Muscle of arm (tissue), 12 donors: ENCODE results near the gene SYK. TPM values are rescaled to one million over a fixed set of nuclear protein-coding genes. Genes with fewer than 3 reads are reported as not detected.
A peak's percentile ranks its signal among the peaks of the same experiment; 100 is the strongest.

ENCODE experiments used
- DNase-seq: peaks from one replicate; pipeline ENCODE4 v3.0.0-alpha.2; 2013
- polyA plus RNA-seq, 12 donors: library from polyadenylated mRNA; unstranded; fragments of 120-200 nt; gene quantifications; one replicate each; pipeline ENCODE4 v1.2.1, GENCODE V29; 2013; ENCODE audit not compliant: insufficient read length in 12 of 12

Gene SYK
- polyA plus RNA-seq, 12 donors = 2.3 to 12.5 (median 2.9) TPM; not detected in 1

- no peak for DNase-seq
These were observed 103.3 kb downstream of the SYK start for GRCh38 chr9:90904706-90905478.

GRCh38 chr9:90905822-90906221 is 104.2 kb downstream of the SYK start:
- no peak for DNase-seq

GRCh38 chr9:90906316-90907055 is 104.9 kb downstream of the SYK start:
- DNase-seq = no peak

DNA sequence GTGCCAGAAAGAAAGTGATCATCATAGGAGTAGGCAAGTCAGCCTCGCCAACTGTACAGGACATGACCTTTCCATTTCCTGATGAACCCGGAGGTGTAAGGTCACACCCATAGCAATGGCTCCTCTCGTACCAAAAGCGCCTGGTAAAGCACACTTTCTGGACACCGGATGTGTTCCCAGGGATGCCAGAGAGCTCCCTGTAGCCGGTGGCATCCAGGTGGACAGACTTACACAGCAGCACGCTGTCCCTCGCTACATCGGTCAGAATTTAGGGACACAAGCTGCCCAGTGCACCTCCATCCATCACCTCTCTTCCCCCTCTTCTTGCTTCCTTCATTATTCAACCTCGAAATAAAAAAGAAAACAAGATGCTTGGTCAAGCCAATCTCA is 105.4 kb downstream of the SYK start:
- DNase-seq = no peak

- no peak for DNase-seq
These were observed 106.2 kb downstream of the SYK start for GRCh38 chr9:90907790-90908189.

GRCh38 chr9:90909225-90909624 is 107.6 kb downstream of the SYK start:
- DNase-seq = no peak

DNA sequence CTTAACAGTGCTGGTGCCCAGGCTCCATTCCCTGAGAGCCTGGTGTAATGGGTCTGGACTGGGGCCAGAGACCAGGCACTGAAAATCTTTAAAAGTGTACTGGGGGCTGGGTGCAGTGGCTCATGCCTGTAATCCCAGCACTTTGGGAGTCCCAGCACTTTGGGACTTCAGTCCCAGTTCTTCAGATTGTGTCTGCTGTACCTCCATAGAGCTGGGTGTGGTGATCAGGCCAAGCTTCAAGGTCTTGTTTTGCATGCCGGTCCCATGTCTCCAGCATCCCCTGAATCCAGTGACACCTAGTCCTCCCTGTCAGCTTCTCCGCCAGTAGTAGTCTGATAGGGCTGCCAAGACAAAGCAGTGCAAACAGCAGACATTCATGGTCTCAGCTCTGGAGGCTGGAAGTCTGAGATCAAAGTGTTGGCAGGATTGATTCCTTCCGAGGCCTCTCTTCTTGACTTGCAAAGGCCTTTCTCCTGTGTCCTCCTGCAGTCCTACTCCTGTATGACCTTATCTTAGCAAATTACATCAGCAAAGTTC is 108.2 kb downstream of the SYK start:
- no peak for DNase-seq

DNA sequence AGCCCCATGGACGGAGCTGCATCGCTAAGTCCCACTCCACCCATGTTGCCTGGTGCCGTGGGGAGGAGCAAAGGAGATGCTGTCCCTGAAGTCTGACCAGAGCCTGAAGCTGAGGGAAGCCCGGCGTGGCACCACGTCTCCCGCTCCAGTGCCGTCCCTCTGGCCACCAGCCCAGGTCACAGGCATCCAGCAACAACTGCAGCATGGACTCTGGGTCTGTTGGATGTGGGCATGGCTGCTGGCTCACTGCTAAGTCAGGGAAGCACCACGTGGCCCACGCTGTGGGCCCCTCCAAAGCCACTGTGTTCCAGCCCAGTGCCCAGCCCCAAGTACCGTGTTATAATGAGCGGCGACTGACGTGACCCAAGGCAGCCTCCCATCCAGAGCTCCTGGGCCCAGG is 112.6 kb downstream of the SYK start:
- DNase-seq = no peak

- DNase-seq = peak; percentile 72
These were observed 113.4 kb downstream of the SYK start for GRCh38 chr9:90914868-90915483.

GRCh38 chr9:90915693-90916092 is 114.1 kb downstream of the SYK start:
- no peak for DNase-seq

- DNase-seq = no peak
These were observed 114.6 kb downstream of the SYK start for GRCh38 chr9:90916147-90916734.

DNA sequence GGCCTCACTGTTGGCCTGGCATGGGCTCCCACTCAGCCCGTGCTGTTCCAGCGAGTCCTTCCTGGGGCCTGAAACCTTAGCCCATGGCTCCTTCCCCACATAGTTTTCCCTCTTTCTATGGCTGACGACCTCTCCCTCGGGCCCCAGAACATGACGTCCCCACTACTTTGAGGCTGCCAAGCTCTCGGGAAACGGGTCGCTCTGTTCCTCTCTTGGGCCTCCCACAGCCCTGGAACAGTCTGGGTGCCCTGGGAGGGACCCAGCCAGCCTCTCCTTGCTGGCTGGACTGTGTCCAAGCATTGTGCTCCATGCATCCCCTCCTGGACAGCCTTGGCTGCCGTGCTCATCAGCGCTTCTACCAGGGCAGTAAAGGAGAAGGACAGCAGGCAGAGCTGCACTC is 118.3 kb downstream of the SYK start:
- no peak for DNase-seq

DNA sequence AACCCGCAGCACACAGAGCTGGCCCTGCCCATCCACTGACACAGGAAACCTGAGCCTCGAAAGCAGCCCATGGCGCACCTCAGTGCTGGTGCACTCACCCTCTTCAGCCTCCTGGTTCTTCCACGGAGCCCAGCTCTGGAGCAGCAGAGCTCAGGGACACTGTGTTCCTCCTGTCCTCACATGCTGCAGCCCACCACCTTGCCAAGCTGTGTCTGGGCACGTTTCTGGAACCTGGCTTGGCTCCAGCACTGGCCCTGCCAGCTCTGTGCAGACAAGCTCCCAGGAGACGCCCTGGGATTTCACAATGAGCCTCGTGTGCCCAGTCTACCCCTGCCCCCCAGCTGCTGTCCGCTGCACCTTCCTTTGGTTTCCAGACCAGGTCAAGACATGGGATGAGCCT is 119.5 kb downstream of the SYK start:
- no peak for DNase-seq

- no peak for DNase-seq
These were observed 120.3 kb downstream of the SYK start for GRCh38 chr9:90921969-90922368.

GRCh38 chr9:90925581-90926257 is 124.1 kb downstream of the SYK start:
- DNase-seq = no peak

GRCh38 chr9:90926936-90927335 is 125.3 kb downstream of the SYK start:
- no peak for DNase-seq

DNA sequence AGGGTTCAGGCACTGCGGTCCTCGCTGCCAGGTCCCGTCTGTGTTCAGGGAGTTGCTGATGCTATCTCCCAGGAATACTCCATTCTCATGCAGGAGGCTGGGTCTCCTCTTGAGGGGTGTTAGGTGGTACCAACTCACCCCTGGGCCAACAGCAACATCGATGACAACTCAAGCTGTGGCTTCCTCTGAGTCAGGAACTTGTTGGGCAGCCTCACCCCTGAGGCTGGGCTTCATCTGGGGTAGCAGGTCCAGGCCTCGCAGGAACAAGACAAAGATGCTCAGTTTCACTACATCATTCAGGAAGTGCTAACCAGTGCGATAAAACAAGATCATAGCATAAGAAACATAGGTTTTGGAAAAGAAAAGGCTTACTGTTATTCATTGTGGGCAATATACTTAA is 125.9 kb downstream of the SYK start:
- DNase-seq = no peak

GRCh38 chr9:90929626-90930025 is 128.0 kb downstream of the SYK start:
- no peak for DNase-seq

DNA sequence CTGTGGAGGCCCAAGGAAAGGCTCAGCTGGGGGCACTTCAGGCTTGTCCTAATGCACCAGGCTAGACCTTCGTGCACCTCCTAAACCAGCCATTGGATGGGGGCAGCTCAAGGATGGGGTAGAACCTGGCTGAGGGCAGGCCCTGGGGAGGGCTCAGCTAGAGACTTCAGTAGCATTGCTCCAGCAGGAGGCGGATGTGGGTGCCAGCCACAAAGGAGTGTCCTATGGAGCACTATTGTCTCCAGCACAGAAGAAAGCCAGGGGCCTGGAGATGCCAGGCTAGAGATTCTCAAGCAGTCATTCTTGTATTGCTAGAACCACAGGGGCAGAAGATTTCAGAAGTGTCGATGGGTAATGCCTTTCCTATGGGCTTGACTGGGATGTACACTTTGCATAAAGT is 131.8 kb downstream of the SYK start:
- DNase-seq = no peak

GRCh38 chr9:90939351-90939750 is 137.7 kb downstream of the SYK start:
- no peak for DNase-seq

GRCh38 chr9:90940280-90940679 is 138.7 kb downstream of the SYK start:
- DNase-seq = no peak

- no peak for DNase-seq
These were observed 140.0 kb downstream of the SYK start for GRCh38 chr9:90941661-90942060.
